GM12878 (cell line): ENCODE results near the gene ARHGEF7. TPM values are rescaled to one million over a fixed set of nuclear protein-coding genes. Genes with fewer than 3 reads are reported as not detected.

Experiments
- ATAC-seq: fragments of 200-7000 bp; cut with Tn5 transposase; 3 replicates; pipeline ENCODE4 v1.9.1; 2020; ENCODE audit warnings: mild to moderate bottlenecking, moderate library complexity
- BruUV-seq: library from RNA; stranded (reverse); fragments of 400-500 nt; replicated peaks from 2 replicates; lab custom pipeline; 2021; lab: Mats Ljungman, UMichigan
- CTCF ChIA-PET: fragments of 300-600 bp; sonication (Branson Sonifier 250); formaldehyde crosslinking; extraction: SDS; loops from one replicate; lab custom pipeline; 2021; ENCODE audit warnings: inconsistent platforms; lab: Yijun Ruan, JAX
- POLR2A ChIA-PET: fragments of 350-600 bp; formaldehyde crosslinking; extraction: SDS; loops from one replicate; lab custom pipeline; 2021; ENCODE audit warnings: inconsistent platforms; lab: Charles Lee
- RAD21 ChIA-PET: fragments of 300-600 bp; sonication (Branson Sonifier 250); formaldehyde crosslinking; loops from one replicate; lab custom pipeline; 2023; ENCODE audit warnings: antibody characterized with exemption; ENCODE audit not compliant: unreplicated experiment; lab: Charles Lee
- SMC1A ChIA-PET: fragments of 300-600 bp; sonication (Branson Sonifier 250); formaldehyde crosslinking; loops from one replicate; lab custom pipeline; 2023; ENCODE audit not compliant: unreplicated experiment, uncharacterized antibody; lab: Charles Lee
- DNase-seq: peaks from one replicate; pipeline ENCODE4 v3.0.0-alpha.2; 2011; ENCODE audit warnings: low read depth, low spot score
- FAIRE-seq: peaks from 3 replicates; lab custom pipeline; 2011; peaks lifted over from hg19 to GRCh38; lab: Jason Lieb, UNC
- H2AFZ ChIP-seq: 2 replicates; pipeline ENCODE4 v1.6.0; 2011; ENCODE audit warnings: low read depth, low read length, control low read depth; ENCODE audit not compliant: control insufficient read depth
- H3K27ac ChIP-seq: 2 replicates; pipeline ENCODE4 v1.5.1; 2011; ENCODE audit warnings: control low read depth; ENCODE audit not compliant: control insufficient read depth, insufficient read depth
- H3K27me3 ChIP-seq, 2 experiments: replicated peaks in 1 of 2; 2 replicates each; pipeline versions ENCODE4 v1.6.0 to v1.6.1; 2011; ENCODE audit warnings: low read length in 1 of 2; ENCODE audit not compliant: control insufficient read depth in 2 of 2, insufficient read depth in 2 of 2
- H3K36me3 ChIP-seq, 2 experiments: 2 replicates each; pipeline ENCODE4 v1.5.1; 2011; ENCODE audit warnings: low read length in 1 of 2; ENCODE audit not compliant: control insufficient read depth in 2 of 2, insufficient read depth in 2 of 2
- H3K4me1 ChIP-seq: 2 replicates; pipeline ENCODE4 v1.6.1; 2011; ENCODE audit warnings: mild to moderate bottlenecking, low read length, moderate library complexity, mixed read lengths; ENCODE audit not compliant: control insufficient read depth, insufficient read depth
- H3K4me2 ChIP-seq: 2 replicates; pipeline ENCODE4 v1.6.0; 2011; ENCODE audit warnings: control low read depth; ENCODE audit not compliant: control insufficient read depth, insufficient read depth
- H3K4me3 ChIP-seq: fragments of 200-600 bp; sonication (generic); 2 replicates; pipeline ENCODE4 v1.5.1; 2016
- H3K79me2 ChIP-seq: 2 replicates; pipeline ENCODE4 v1.6.0; 2011; ENCODE audit warnings: low read length; ENCODE audit not compliant: control insufficient read depth, insufficient read depth
- H3K9ac ChIP-seq: 2 replicates; pipeline ENCODE4 v1.8.0; 2011; ENCODE audit warnings: low read length, control low read depth, mixed read lengths; ENCODE audit not compliant: control insufficient read depth, insufficient read depth
- H3K9me3 ChIP-seq: replicated peaks from 3 replicates; pipeline ENCODE4 v1.5.1; 2011; ENCODE audit warnings: mild to moderate bottlenecking, low read length; ENCODE audit not compliant: control insufficient read depth, insufficient read depth
- H4K20me1 ChIP-seq: 2 replicates; pipeline ENCODE4 v1.6.0; 2011; ENCODE audit not compliant: control insufficient read depth, insufficient read depth
- ATF7 ChIP-seq: fragments of 450-650 bp; IDR thresholded peaks from 2 replicates; pipeline ENCODE4 v1.6.1; 2016; ENCODE audit warnings: low read depth, mild to moderate bottlenecking
- BACH1 ChIP-seq: fragments of 450-650 bp; IDR thresholded peaks from 2 replicates; pipeline ENCODE4 v1.6.1; 2017; ENCODE audit warnings: mild to moderate bottlenecking, borderline replicate concordance
- BRCA1 ChIP-seq: IDR thresholded peaks from 2 replicates; pipeline ENCODE4 v1.6.1; 2011; ENCODE audit warnings: low read depth, low read length, improper control_type of control experiment
- CBFB ChIP-seq: IDR thresholded peaks from 2 replicates; pipeline ENCODE4 v1.6.1; 2016; ENCODE audit warnings: antibody characterized with exemption, low read depth
- CEBPZ ChIP-seq: fragments of 150-350 bp; IDR thresholded peaks from 2 replicates; pipeline ENCODE4 v1.6.1; 2016; ENCODE audit warnings: low read depth, low read length
- FOXM1 ChIP-seq: IDR thresholded peaks from 2 replicates; pipeline ENCODE4 v1.6.1; 2012; ENCODE audit warnings: low read depth, mild to moderate bottlenecking, inconsistent platforms, low read length, moderate library complexity
- NFIC ChIP-seq: IDR thresholded peaks from 2 replicates; pipeline ENCODE4 v1.6.1; 2012; ENCODE audit warnings: low read depth, mild to moderate bottlenecking, inconsistent platforms, low read length, moderate library complexity
- PRDM15 ChIP-seq: fragments of 450-650 bp; formaldehyde crosslinking; IDR thresholded peaks from 2 replicates; pipeline ENCODE4 v1.4.0; 2020; ENCODE audit warnings: mild to moderate bottlenecking, moderate library complexity
- TAF1 ChIP-seq: IDR thresholded peaks from 2 replicates; pipeline ENCODE4 v1.6.1; 2011; ENCODE audit warnings: mild to moderate bottlenecking, low read depth, low read length, borderline replicate concordance
- WGBS: methylation state at CpG from one replicate; pipeline ENCODE4 v1.1.6; 2016; ENCODE audit warnings: low lambda C conversion rate; ENCODE audit not compliant: insufficient replicate concordance, insufficient coverage; ENCODE audit errors: missing lambda C conversion rate; 5-methylcytosine and 5-hydroxymethylcytosine counted together
- in situ Hi-C: fragments of 300-500 bp; cut with MboI; formaldehyde crosslinking; loops from 9 replicates; pipeline ENCODE4 v1.14.3; 2018; ENCODE audit warnings: mixed read lengths
- intact Hi-C: fragments of 100-400 bp; cut with micrococcal nuclease; formaldehyde crosslinking; loops from one replicate; pipeline ENCODE4 v1.14.2; 2022; ENCODE audit not compliant: unreplicated experiment
- polyA plus RNA-seq, 11 experiments: library from polyadenylated mRNA; depleted of rRNA in 4 of 11; unstranded in 6 of 11; stranded (reverse) in 5 of 11; fragments of >200 nt; fragmentation: Nextera tagmentation in 4 of 11; fragmentation: Illumina TruSeq in 1 of 11; extraction: Ambion mirVana in 4 of 11; extraction: Trizol in 1 of 11; gene quantifications; 1 replicate in 1 of 11; 2 replicates in 10 of 11; pipeline versions ENCODE4 v1.2.1 to v1.2.3, GENCODE V29; 2011 to 2016; ENCODE audit warnings: inconsistent platforms in 2 of 11, missing spikeins in 2 of 11, low read depth in 1 of 11
- total RNA-seq, 4 experiments: library from RNA; depleted of rRNA in 3 of 4; stranded (reverse); fragments of >200 nt in 3 of 4; fragmentation: Illumina TruSeq in 1 of 4; extraction: Trizol in 1 of 4; gene quantifications; 2 replicates each; pipeline versions ENCODE4 v1.2.1 to v1.2.3, GENCODE V29; 2013 to 2021
- TF ChIP-seq, protein P1 (sequence below): fragments of 450-650 bp; IDR thresholded peaks from 2 replicates; pipeline ENCODE4 v1.6.1; 2017; ENCODE audit warnings: antibody characterized with exemption, mild to moderate bottlenecking, moderate library complexity
- TF ChIP-seq, protein P2 (sequence below): fragments of 150-350 bp; IDR thresholded peaks from 2 replicates; pipeline ENCODE4 v1.6.1; 2014; ENCODE audit warnings: mild to moderate bottlenecking, low read depth, low read length

The ARHGEF7 gene
- total and polyA plus RNA-seq, 10 of the 15 experiments (the other 5 are each of a cell fraction or from before 2014, with no cell fraction given) = 4.7 to 65.5 (median 36.6) TPM

DNA sequence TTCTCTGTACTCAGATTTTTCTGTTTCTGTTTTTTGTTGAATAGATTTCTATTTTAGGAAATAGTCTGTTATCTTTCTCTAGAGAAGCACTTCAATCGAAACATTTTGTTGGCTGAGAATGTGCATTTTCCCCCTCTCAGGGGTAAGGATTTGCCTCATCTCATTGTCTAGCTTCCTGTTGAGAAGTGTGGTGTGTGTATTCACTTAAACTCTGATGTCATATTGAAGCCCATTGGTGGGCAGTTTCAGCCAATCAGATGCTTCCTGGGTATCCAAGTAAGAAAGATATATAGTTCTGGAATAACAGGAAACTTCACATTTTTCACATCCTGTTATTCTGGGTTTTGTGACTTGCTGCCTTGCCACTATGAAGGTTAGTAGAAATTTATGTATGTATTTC is 87.6 kb downstream of the ARHGEF7 start:
- ChIA-PET SMC1A (interaction anchor here (1.0 to 7.7 kb wide), 10 partner anchors 9 to 295 kb away, joined by 3 to 99 read pairs (median 4); no protein-coding TSS in a partner anchor), CTCF (interaction anchor here (0.7 to 3.0 kb wide), 10 partner anchors 10 to 288 kb away, joined by 3 to 25 read pairs (median 4); partner anchors contain the start of gene ANKRD10), POLR2A (interaction anchor here (0.6 to 1.4 kb wide), 4 partner anchors 13 to 135 kb away, joined by 3 to 4 read pairs (median 3); no protein-coding TSS in a partner anchor), RAD21 (interaction anchor here (0.7 to 2.9 kb wide), 10 partner anchors 9 to 287 kb away, joined by 3 to 11 read pairs (median 4); no protein-coding TSS in a partner anchor)
- peak overlapping the region; percentile 90 for H3K27ac ChIP-seq
- 0% methylated on average over 1 of the region's 1 CpG for WGBS
- peaks cover 5% of the 10 kb centered on the region; the same call in 1 of the 2 replicates for H4K20me1 ChIP-seq
- peak; percentile 18 for FAIRE-seq
- H3K27me3 ChIP-seq = no peaks in the 10 kb centered on the region
- peaks cover 48% of the 10 kb centered on the region for H3K4me1 ChIP-seq
- intact Hi-C loops (loop anchor here (1.0 to 5.0 kb wide), 3 partner anchors 17 to 50 kb away; no protein-coding TSS in a partner anchor), in situ Hi-C loops (no loop called here)
- no peak overlapping the region for H3K4me3 ChIP-seq
- H3K9me3 ChIP-seq = peaks cover 4% of the 10 kb centered on the region; the same call in 1 of the 3 replicates
- peaks cover 78% of the 10 kb centered on the region for H3K79me2 ChIP-seq
- H3K36me3 ChIP-seq = peaks cover 8 to 10% of the 10 kb centered on the region in 2 experiments
- no TSS peak for BruUV-seq
- no peak overlapping the region for H2AFZ ChIP-seq
- DNase-seq = no peak
- peak overlapping the region; percentile 43; the same call in 1 of the 2 replicates for H3K4me2 ChIP-seq
- ATAC-seq = peak; percentile 89
- H3K9ac ChIP-seq = peak overlapping the region; percentile 54; the same call in 1 of the 2 replicates
- no peak for TF ChIP-seq PRDM15
- peak; percentile 73 for TF ChIP-seq ATF7
- TF ChIP-seq, protein P1, sequence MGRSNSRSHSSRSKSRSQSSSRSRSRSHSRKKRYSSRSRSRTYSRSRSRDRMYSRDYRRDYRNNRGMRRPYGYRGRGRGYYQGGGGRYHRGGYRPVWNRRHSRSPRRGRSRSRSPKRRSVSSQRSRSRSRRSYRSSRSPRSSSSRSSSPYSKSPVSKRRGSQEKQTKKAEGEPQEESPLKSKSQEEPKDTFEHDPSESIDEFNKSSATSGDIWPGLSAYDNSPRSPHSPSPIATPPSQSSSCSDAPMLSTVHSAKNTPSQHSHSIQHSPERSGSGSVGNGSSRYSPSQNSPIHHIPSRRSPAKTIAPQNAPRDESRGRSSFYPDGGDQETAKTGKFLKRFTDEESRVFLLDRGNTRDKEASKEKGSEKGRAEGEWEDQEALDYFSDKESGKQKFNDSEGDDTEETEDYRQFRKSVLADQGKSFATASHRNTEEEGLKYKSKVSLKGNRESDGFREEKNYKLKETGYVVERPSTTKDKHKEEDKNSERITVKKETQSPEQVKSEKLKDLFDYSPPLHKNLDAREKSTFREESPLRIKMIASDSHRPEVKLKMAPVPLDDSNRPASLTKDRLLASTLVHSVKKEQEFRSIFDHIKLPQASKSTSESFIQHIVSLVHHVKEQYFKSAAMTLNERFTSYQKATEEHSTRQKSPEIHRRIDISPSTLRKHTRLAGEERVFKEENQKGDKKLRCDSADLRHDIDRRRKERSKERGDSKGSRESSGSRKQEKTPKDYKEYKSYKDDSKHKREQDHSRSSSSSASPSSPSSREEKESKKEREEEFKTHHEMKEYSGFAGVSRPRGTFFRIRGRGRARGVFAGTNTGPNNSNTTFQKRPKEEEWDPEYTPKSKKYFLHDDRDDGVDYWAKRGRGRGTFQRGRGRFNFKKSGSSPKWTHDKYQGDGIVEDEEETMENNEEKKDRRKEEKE = no peak
- TF ChIP-seq TAF1 = peak; percentile 22; the same call in 1 of the 2 replicates
- peak; percentile 56; the same call in 1 of the 2 replicates for TF ChIP-seq FOXM1
- peak; percentile 70 for TF ChIP-seq NFIC
- no peak for TF ChIP-seq CBFB
- no peak for TF ChIP-seq CEBPZ
- TF ChIP-seq, protein P2, sequence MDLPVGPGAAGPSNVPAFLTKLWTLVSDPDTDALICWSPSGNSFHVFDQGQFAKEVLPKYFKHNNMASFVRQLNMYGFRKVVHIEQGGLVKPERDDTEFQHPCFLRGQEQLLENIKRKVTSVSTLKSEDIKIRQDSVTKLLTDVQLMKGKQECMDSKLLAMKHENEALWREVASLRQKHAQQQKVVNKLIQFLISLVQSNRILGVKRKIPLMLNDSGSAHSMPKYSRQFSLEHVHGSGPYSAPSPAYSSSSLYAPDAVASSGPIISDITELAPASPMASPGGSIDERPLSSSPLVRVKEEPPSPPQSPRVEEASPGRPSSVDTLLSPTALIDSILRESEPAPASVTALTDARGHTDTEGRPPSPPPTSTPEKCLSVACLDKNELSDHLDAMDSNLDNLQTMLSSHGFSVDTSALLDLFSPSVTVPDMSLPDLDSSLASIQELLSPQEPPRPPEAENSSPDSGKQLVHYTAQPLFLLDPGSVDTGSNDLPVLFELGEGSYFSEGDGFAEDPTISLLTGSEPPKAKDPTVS = no peak
- TF ChIP-seq BACH1 = no peak
- TF ChIP-seq BRCA1 = no peak
